HG02870 (cell line): Measurements from ENCODE around the gene ARHGAP26.

Experiments used
- ATAC-seq: cut with Tn5 transposase; IDR thresholded peaks from one replicate; pipeline ENCODE4 v1.9.1; 2021; ENCODE audit warnings: mild to moderate bottlenecking, moderate library complexity; ENCODE audit not compliant: unreplicated experiment

Gene ARHGAP26

GRCh38 chr5:142900927-142901326 is 130.8 kb downstream of the ARHGAP26 start:
- ATAC-seq: no peak

DNA sequence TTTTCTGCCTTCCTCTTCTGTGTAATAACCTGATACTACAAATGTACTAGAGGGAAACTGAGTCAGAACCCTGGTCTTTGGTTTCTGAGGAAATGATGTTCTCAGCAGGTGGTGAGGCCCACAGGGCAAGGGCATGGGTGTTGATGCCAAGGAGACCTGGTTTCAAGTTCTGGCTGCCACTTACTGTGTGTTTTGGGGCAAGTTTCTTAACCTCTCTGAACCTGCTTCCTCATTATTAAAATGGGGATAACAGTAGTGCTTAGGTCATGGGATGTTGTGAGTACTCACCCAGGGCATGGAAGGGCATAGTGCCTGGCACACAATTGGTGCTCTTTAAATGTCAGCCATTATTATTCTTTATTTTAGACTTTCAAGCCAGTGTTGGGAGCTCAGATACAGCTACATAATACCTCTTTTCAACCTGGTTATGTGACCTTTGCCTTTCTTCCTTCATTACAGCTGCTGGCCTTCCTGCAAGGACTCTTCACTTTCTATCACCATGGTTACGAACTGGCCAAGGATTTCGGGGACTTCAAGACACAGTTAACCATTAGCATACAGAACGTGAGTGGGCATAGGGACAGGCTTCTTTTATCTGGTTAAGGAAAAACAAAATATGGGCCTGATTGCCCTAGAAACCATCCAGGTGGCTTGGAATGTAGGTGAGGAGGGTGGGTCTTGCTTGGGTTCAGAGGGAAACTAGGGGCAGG is 131.5 kb downstream of the ARHGAP26 start:
- no peak for ATAC-seq

DNA sequence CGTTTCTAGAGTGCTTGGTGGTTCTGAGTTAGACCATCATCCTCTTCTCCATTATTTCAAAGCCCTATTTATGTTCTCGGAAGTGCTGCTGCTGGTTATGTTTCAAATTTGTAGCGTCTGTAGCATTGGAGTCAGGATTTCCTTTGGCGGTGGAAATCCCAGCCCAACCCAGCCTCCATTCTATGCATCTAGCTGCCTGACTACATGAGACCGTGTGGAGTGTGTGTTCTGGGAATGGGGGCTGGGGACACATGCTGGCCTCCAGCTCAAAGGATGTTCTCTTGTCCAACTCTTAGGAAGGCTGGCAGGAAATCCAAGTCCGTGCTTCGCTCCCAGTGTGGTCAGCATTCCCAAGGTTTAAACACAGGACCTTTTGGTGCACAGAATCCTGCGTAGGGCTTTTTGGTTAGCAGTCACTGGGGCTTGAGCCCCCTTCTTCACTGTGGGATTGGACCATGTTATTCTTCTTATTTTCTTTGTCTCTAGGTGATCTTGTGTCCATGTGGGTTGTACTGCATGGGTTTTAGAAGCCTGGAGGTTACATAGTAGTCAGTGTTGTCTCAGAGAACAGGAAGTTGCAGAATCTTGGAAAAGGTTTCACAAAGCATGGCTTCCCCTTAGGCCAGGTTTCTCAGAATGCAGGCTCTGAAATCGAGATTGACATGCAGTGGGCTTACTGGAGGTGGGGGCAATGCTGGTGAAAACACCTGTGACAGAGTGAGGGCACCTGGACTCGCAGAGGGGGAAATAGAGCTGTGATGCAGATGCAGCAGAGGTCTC is 132.2 kb downstream of the ARHGAP26 start:
- no peak for ATAC-seq

- no peak for ATAC-seq
Observed at GRCh38 chr5:142904416-142904815, 134.2 kb downstream of the ARHGAP26 start.

GRCh38 chr5:142905348-142905747 is 135.2 kb downstream of the ARHGAP26 start:
- no peak for ATAC-seq

- no peak for ATAC-seq
Observed at GRCh38 chr5:142906863-142907671, 136.9 kb downstream of the ARHGAP26 start.

- no peak for ATAC-seq
Observed at GRCh38 chr5:142908659-142909058, 138.5 kb downstream of the ARHGAP26 start.

DNA sequence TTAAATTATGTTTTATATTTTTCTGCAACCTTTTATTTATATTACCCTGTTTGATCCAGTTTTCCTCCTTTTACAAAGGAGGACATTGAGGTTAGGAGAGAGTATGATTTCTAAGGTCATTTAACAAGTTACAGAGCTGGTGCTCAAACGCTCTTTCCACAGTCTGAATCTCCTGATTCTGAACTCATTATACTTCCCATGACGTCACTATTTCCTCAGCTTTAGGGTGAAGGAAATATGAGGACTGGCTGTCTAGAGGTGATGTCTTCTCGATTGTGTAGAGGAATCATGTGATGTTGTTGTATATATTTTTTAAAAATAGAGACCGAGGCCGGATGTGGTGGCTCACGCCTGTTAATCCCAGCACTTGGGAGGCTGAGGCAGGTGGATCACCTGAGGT is 140.0 kb downstream of the ARHGAP26 start:
- no peak for ATAC-seq

DNA sequence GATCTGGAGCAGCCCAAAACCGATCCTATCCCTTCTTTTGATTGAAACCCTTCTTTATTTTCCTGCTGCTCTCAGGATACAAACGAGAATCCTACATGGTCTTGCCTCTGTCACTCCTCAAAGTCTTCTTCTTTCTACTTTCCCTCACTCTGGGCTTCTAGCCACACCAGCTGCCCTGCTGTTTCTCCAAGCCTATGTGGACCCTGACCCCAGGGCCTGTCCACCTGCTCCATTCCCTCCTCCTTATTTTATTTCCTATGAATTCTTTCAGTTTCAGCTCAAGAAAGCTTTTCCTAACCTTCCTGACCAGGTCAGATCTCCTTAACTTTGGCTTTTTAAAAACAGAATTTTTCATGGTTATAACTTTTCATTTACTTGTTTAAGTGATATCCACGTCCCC is 141.0 kb downstream of the ARHGAP26 start:
- ATAC-seq: no peak

- no peak for ATAC-seq
Observed at GRCh38 chr5:142911775-142912174, 141.6 kb downstream of the ARHGAP26 start.

GRCh38 chr5:142913728-142914338 is 143.7 kb downstream of the ARHGAP26 start:
- no peak for ATAC-seq

DNA sequence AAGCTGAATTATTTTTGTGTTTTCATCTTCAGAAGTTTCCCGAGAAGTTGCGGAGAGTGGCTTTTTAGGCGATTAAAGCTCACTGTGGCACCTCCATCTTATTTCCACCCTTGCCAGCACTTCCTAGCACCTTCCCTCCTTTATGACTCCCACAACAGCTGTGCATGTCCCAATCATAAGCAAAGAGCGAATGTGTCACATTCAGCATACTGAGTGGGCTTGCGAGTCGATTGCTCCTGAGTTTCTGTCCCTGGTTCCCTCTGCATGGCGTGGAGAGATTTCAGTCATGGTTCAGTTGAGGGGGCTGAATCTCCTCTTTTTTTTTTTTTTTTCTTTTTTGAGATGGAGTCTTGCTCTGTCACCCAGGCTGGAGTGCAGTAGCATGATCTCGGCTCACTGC is 144.9 kb downstream of the ARHGAP26 start:
- ATAC-seq: no peak

GRCh38 chr5:142915813-142916424 is 145.7 kb downstream of the ARHGAP26 start:
- ATAC-seq: peak; percentile 88

DNA sequence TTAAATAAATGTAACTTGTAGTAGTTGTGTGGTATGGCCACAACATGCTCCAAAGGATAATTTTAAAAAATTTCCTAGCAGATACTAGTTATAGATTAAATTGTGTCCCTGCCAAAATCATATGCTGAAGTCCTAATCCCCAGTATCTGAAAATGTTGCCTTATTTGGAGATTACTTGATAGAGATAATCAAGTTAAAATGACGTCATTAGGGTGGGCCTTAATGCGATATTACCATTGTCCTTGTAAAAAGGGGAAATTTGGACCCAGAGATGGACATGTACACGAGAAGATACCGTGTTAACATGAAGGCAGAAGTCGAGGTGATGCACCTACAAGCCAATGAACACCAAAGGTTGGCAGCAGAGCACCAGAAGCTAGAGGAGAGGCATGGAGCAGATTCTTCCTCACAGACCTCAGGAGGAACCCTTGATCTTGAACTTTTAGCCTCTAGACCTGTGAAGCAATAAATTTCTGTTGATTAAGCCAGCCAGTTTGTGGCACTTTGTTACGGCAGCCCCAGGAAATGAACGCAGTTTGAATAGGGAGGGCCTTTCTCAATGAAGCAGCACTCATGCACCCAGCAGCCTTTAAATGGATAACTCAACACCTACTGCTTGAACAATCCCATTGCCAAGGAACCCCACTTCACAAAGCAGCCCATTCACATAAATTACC is 148.9 kb downstream of the ARHGAP26 start:
- ATAC-seq: no peak

- no peak for ATAC-seq
Observed at GRCh38 chr5:142920849-142921612, 150.9 kb downstream of the ARHGAP26 start.

- peak; percentile 72 for ATAC-seq
Observed at GRCh38 chr5:142922223-142922952, 152.2 kb downstream of the ARHGAP26 start.

DNA sequence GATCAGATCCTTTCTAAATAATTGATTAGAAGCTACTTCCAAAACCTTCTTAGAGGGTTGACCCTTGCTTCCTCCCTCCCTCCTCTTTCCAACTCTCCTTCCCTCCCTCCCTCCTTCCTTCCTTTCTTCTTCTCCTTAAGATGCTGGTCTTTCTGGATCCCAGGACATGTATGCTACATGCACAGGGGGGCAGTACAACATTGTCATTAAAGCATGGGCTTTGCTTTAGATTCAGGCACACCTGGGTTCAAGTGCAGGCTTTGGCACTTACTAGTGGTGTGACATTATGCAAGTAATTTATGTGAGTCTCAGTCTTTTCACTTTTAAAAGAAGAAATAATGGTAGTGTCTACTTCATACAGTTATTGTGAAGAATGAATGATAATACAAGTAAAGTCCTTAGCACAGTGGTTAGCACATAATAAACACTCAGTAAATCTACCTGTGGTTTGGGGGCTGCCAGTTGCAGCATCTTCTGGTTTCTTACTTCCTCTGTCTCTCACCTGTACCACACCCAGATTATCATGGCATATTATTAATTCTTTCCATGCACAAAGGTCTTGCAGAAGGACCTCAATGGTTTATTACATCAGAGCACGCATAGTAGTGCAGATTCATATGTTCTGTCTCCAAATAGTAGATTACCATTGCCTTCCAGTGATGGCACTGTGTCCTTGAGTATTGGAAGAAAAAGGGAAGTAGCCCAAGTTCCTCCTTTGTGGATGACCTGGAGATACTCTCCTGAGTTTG is 154.1 kb downstream of the ARHGAP26 start:
- no peak for ATAC-seq

GRCh38 chr5:142925795-142926194 is 155.6 kb downstream of the ARHGAP26 start:
- no peak for ATAC-seq
